ENCODE data around the gene CEP112. TPM values are rescaled to one million over a fixed set of nuclear protein-coding genes. Genes with fewer than 3 reads are reported as not detected.

Gene CEP112
- total and polyA plus RNA-seq, 10 of the 15 experiments (the other 5 are each of a cell fraction or from before 2014, with no cell fraction given): 0.11 to 3.8 (median 0.32) TPM; not detected in 1

DNA sequence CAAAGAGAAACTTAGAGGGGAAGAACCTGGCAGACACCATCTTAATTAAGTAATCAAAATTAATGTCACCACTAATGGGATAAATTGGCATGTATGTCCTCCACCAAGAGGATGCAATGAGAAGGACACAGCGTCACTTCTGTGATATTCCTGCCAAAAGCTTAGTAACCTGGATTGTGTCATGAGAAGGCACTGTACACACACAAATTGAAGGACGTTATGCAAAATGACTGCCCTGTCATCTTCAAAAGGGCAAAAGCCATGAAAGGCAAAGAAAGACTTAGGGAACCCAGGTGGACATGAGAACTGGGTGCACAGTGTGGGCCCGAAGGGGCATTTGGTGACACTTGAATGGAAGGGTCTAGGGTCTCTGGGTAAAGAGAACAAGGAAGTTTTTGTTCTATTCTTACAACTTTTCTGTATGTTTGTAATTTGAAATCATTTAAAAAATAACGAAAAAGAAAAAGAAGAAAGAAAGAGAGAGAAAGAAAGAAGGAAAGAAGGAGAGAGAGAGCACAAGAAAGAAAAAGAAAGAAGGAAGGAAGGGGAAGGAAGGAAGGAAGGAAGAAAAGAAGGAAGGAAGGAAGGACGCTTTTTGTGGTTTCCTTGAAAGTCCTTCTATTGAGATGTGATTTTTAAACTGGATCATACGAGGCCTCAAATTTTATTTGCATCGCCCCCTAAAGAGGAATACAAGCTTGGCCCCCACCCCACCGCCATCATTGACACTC is 41.3 kb upstream of the CEP112 start:
- H3K27ac ChIP-seq (ENCODE audit: control insufficient read depth, insufficient read depth): no peak overlapping the region
- H3K4me2 ChIP-seq (ENCODE audit: control insufficient read depth, insufficient read depth): no peak overlapping the region
- no peak overlapping the region for H2AFZ ChIP-seq (ENCODE audit: control insufficient read depth, low read depth, low read length)

DNA sequence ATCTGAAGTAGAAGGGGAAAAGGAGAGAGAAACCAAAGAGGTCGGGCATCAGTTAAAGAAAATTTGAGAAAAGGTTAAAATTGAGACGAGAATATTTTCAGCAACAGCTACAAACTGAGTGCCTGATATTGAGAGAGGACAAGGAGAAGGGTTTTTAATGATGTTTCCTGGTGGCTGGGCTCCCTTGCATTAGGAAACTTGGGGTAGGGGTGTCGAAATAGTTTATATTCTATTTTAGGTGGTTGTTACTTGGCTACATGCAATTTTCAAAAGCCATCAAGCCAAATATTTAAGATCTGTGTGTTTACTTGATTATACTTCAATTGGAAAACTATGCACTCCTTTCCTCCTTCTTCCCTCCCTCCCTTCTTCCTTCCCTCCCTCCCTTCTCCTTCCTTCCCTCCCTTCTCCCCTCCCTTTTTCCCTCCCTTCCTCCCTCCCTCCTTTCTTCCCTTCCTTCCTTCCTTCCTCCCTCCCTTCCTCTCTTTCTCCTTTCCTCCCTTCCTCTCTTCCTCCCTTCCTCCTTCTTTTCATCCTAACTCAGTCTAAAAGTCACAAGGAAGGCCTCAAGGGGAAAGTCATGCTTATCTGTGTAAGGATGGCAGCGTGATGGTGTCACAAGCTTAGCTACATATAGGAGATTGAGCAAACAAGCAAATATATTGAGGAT is 39.1 kb upstream of the CEP112 start:
- 4% methylated on average over 4 of the region's 4 CpGs for WGBS (ENCODE audit: insufficient coverage, insufficient replicate concordance, low lambda C conversion rate, missing lambda C conversion rate)
- CTCF ChIA-PET: no interaction called here
- no peaks in the 10 kb centered on the region for H3K4me1 ChIP-seq (ENCODE audit: control insufficient read depth, insufficient read depth, low read length)
- BruUV-seq (replicated peaks): no TSS peak
- RAD21 ChIA-PET (ENCODE audit: unreplicated experiment): no interaction called here
- intact Hi-C loops (cut with micrococcal nuclease; ENCODE audit: unreplicated experiment): no loop called here
- no peaks in the 10 kb centered on the region for H3K9me3 ChIP-seq (replicated peaks; ENCODE audit: control insufficient read depth, insufficient read depth, low read length)
- POLR2A ChIA-PET: no interaction called here
- no peak overlapping the region for H3K4me2 ChIP-seq (ENCODE audit: control insufficient read depth, insufficient read depth)
- no peak overlapping the region for H3K9ac ChIP-seq (ENCODE audit: control insufficient read depth, insufficient read depth, low read length)
- H3K79me2 ChIP-seq (ENCODE audit: control insufficient read depth, insufficient read depth, low read length): no peaks in the 10 kb centered on the region
- no peak overlapping the region for H3K4me3 ChIP-seq
- H3K36me3 ChIP-seq (ENCODE audit: control insufficient read depth in 2 of 2, insufficient read depth in 2 of 2, low read length in 1 of 2): no peaks in the 10 kb centered on the region
- in situ Hi-C loops (cut with MboI): no loop called here
- ATAC-seq: no peak
- no peak overlapping the region for H2AFZ ChIP-seq (ENCODE audit: control insufficient read depth, low read depth, low read length)
- FAIRE-seq: no peak
- no peak overlapping the region for H3K27ac ChIP-seq (ENCODE audit: control insufficient read depth, insufficient read depth)
- SMC1A ChIA-PET (ENCODE audit: uncharacterized antibody, unreplicated experiment): no interaction called here
- no peaks in the 10 kb centered on the region for H3K27me3 ChIP-seq (replicated peaks in 1 of 2; ENCODE audit: control insufficient read depth in 2 of 2, insufficient read depth in 2 of 2, low read length in 1 of 2)
- no peaks in the 10 kb centered on the region for H4K20me1 ChIP-seq (ENCODE audit: control insufficient read depth, insufficient read depth)
- DNase-seq (ENCODE audit: low read depth, low spot score): no peak
- TF ChIP-seq IKZF2 (IDR thresholded peaks at IDR 0.05) (no peak), PAX5 (IDR thresholded peaks at IDR 0.05; ENCODE audit: borderline replicate concordance, low read depth, low read length) (no peak), BHLHE40 (IDR thresholded peaks at IDR 0.05; ENCODE audit: borderline replicate concordance in 1 of 2, low read depth in 2 of 2, low read length in 1 of 2) (no peak), RBBP5 (conservative IDR thresholded peaks at IDR 0.05) (no peak), ZNF622 (IDR thresholded peaks at IDR 0.05) (no peak), JUND (IDR thresholded peaks at IDR 0.05; ENCODE audit: low read depth, low read length) (no peak), ZBED1 (IDR thresholded peaks at IDR 0.05; ENCODE audit: borderline replicate concordance) (no peak), BMI1 (IDR thresholded peaks at IDR 0.05; ENCODE audit: borderline replicate concordance) (no peak)
- TF ChIP-seq, protein P1, sequence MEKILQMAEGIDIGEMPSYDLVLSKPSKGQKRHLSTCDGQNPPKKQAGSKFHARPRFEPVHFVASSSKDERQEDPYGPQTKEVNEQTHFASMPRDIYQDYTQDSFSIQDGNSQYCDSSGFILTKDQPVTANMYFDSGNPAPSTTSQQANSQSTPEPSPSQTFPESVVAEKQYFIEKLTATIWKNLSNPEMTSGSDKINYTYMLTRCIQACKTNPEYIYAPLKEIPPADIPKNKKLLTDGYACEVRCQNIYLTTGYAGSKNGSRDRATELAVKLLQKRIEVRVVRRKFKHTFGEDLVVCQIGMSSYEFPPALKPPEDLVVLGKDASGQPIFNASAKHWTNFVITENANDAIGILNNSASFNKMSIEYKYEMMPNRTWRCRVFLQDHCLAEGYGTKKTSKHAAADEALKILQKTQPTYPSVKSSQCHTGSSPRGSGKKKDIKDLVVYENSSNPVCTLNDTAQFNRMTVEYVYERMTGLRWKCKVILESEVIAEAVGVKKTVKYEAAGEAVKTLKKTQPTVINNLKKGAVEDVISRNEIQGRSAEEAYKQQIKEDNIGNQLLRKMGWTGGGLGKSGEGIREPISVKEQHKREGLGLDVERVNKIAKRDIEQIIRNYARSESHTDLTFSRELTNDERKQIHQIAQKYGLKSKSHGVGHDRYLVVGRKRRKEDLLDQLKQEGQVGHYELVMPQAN (conservative IDR thresholded peaks at IDR 0.05): no peak
- TF ChIP-seq, protein P2, sequence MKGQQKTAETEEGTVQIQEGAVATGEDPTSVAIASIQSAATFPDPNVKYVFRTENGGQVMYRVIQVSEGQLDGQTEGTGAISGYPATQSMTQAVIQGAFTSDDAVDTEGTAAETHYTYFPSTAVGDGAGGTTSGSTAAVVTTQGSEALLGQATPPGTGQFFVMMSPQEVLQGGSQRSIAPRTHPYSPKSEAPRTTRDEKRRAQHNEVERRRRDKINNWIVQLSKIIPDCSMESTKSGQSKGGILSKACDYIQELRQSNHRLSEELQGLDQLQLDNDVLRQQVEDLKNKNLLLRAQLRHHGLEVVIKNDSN (IDR thresholded peaks at IDR 0.05; ENCODE audit: borderline replicate concordance, extremely low read length, insufficient read depth, low read depth, low read length): no peak

More for the DNA sequence above, 41.3 kb upstream of the CEP112 start:
- ChIA-PET RAD21 (ENCODE audit: unreplicated experiment) (no interaction called here), CTCF (no interaction called here), SMC1A (ENCODE audit: uncharacterized antibody, unreplicated experiment) (no interaction called here), POLR2A (no interaction called here)
- intact Hi-C loops (cut with micrococcal nuclease; ENCODE audit: unreplicated experiment): no loop called here
- ATAC-seq: no peak
- H3K4me3 ChIP-seq: no peak overlapping the region
- BruUV-seq (replicated peaks): no TSS peak
- 4% methylated on average over 8 of the region's 8 CpGs for WGBS (ENCODE audit: insufficient coverage, insufficient replicate concordance, low lambda C conversion rate, missing lambda C conversion rate)
- in situ Hi-C loops (cut with MboI): no loop called here
- H3K79me2 ChIP-seq (ENCODE audit: control insufficient read depth, insufficient read depth, low read length): no peaks in the 10 kb centered on the region
- no peak overlapping the region for H3K9ac ChIP-seq (ENCODE audit: control insufficient read depth, insufficient read depth, low read length)
- no peaks in the 10 kb centered on the region for H3K4me1 ChIP-seq (ENCODE audit: control insufficient read depth, insufficient read depth, low read length)
- H3K27me3 ChIP-seq (replicated peaks in 1 of 2; ENCODE audit: control insufficient read depth in 2 of 2, insufficient read depth in 2 of 2, low read length in 1 of 2): no peaks in the 10 kb centered on the region
- no peak for FAIRE-seq
- no peaks in the 10 kb centered on the region for H3K9me3 ChIP-seq (replicated peaks; ENCODE audit: control insufficient read depth, insufficient read depth, low read length)
- H4K20me1 ChIP-seq (ENCODE audit: control insufficient read depth, insufficient read depth): no peaks in the 10 kb centered on the region
- no peak for DNase-seq (ENCODE audit: low read depth, low spot score)
- TF ChIP-seq CREB1 (IDR thresholded peaks at IDR 0.05; ENCODE audit: low read depth): no peak
- TF ChIP-seq, protein P3, sequence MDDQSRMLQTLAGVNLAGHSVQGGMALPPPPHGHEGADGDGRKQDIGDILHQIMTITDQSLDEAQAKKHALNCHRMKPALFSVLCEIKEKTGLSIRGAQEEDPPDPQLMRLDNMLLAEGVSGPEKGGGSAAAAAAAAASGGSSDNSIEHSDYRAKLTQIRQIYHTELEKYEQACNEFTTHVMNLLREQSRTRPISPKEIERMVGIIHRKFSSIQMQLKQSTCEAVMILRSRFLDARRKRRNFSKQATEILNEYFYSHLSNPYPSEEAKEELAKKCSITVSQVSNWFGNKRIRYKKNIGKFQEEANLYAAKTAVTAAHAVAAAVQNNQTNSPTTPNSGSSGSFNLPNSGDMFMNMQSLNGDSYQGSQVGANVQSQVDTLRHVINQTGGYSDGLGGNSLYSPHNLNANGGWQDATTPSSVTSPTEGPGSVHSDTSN (IDR thresholded peaks at IDR 0.05; ENCODE audit: insufficient replicate concordance, low read depth, low read length): no peak
- H3K36me3 ChIP-seq (ENCODE audit: control insufficient read depth in 2 of 2, insufficient read depth in 2 of 2, low read length in 1 of 2): no peaks in the 10 kb centered on the region

Measured in GM12878 (cell line).